Breast epithelium (tissue), 4 donors: Measurements from ENCODE around the gene CABP4. TPM values are rescaled to one million over a fixed set of nuclear protein-coding genes. Genes with fewer than 3 reads are reported as not detected.

ENCODE experiments used
- DNase-seq, 2 donors: peaks; one replicate each; pipeline ENCODE4 v3.0.0-alpha.2; 2019; ENCODE audit warnings: low spot score in 2 of 2
- H3K27ac ChIP-seq, 2 donors: fragments of 200-600 bp; sonication (generic) in 1 of 2; one replicate each; pipeline ENCODE4 v1.5.1; 2016 to 2019; ENCODE audit warnings: mild to moderate bottlenecking in 1 of 2
- H3K27me3 ChIP-seq, 2 donors: fragments of 200-600 bp; sonication (generic) in 1 of 2; one replicate each; pipeline versions ENCODE4 v1.5.1 to v1.6.0; 2017 to 2019; ENCODE audit warnings: control low read depth in 1 of 2, mild to moderate bottlenecking in 1 of 2
- H3K36me3 ChIP-seq: fragments of 200-600 bp; one replicate; pipeline ENCODE4 v1.5.1; 2019
- H3K4me1 ChIP-seq, 2 donors: fragments of 200-600 bp; sonication (generic); one replicate each; pipeline ENCODE4 v1.5.1; 2016 to 2019; ENCODE audit warnings: control low read depth in 1 of 2
- H3K4me3 ChIP-seq, 3 donors: fragments of 200-600 bp; sonication (generic); 1 replicate in 2 of 3; 2 replicates in 1 of 3; pipeline ENCODE4 v1.5.1; 2016 to 2019; ENCODE audit warnings: mild to moderate bottlenecking in 3 of 3, moderate library complexity in 2 of 3
- H3K9me3 ChIP-seq, 2 donors: fragments of 200-600 bp; sonication (generic) in 1 of 2; one replicate each; pipeline ENCODE4 v1.5.1; 2016 to 2019; ENCODE audit warnings: control low read depth in 1 of 2
- POLR2A ChIP-seq: fragments of 450-650 bp; IDR thresholded peaks from one replicate; pipeline ENCODE4 v1.6.1; 2016; ENCODE audit warnings: antibody characterized with exemption, mild to moderate bottlenecking, moderate library complexity
- POLR2AphosphoS5 ChIP-seq, 3 donors: sonication (generic); formaldehyde crosslinking; IDR thresholded peaks; one replicate each; pipeline ENCODE4 v1.6.1; 2017; ENCODE audit warnings: antibody characterized with exemption in 3 of 3
- intact Hi-C: fragments of 100-400 bp; cut with DNase I; formaldehyde crosslinking; loops from one replicate; pipeline ENCODE4 v1.15.1; 2023; ENCODE audit warnings: low total_unique reads
- total RNA-seq, 3 donors: library from RNA; depleted of rRNA; stranded (reverse); fragments of >200 nt; gene quantifications; one replicate each; pipeline ENCODE4 v1.1.0, GENCODE V29; 2016
- TF ChIP-seq, protein P1 (sequence below), 3 donors: fragments of 450-650 bp; IDR thresholded peaks; one replicate each; pipeline ENCODE4 v1.5.1; 2016 to 2017; ENCODE audit warnings: antibody characterized with exemption in 3 of 3, mild to moderate bottlenecking in 3 of 3, moderate library complexity in 3 of 3

Gene CABP4
- total RNA-seq, 3 donors from 2014 or later: 3.5 to 10.7 (median 3.9) TPM

DNA sequence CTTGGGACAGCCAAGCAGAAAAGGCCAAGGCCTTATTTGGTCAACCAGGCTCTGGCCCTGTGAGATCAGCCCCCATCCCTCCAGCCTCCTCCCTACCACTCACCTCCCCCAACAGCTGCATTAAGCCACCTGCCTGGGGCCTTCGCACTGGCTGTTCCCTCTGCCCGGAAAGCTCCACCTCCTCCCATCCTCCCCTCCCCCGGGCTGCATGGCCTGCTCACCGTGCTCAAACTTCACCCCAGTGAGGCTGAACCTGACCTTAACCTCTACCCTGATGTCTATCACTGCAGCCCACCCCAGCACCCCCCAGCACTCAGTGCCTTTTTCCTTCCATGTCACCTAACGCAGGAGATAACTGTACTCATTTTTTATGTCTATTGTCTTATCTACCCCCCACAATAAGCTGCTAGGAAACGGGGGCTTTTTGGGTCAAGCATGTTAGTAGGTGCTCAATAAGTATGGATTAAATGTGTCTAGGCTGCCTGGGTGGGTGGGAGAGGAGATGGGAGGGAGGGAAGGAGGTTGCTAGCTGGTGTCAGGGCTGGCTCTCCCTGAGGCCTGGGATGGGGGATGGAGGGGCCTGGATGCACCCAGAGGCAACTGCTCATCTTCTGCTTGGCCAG is 18.6 kb upstream of the CABP4 start:
- Histone ChIP-seq H3K27me3 (no peaks in the 10 kb centered on the region), H3K27ac (peak overlapping the region; percentile 42 to 64), H3K36me3 (no peaks in the 10 kb centered on the region), H3K4me3 (peak overlapping the region in 2 of 3 donors; percentile 12 to 25), H3K9me3 (no peaks in the 10 kb centered on the region), H3K4me1 (peaks cover 0 to 5% of the 10 kb centered on the region in 2 donors)
- TF ChIP-seq, protein P1, sequence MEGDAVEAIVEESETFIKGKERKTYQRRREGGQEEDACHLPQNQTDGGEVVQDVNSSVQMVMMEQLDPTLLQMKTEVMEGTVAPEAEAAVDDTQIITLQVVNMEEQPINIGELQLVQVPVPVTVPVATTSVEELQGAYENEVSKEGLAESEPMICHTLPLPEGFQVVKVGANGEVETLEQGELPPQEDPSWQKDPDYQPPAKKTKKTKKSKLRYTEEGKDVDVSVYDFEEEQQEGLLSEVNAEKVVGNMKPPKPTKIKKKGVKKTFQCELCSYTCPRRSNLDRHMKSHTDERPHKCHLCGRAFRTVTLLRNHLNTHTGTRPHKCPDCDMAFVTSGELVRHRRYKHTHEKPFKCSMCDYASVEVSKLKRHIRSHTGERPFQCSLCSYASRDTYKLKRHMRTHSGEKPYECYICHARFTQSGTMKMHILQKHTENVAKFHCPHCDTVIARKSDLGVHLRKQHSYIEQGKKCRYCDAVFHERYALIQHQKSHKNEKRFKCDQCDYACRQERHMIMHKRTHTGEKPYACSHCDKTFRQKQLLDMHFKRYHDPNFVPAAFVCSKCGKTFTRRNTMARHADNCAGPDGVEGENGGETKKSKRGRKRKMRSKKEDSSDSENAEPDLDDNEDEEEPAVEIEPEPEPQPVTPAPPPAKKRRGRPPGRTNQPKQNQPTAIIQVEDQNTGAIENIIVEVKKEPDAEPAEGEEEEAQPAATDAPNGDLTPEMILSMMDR (IDR thresholded peaks at IDR 0.05): no peak
- TF ChIP-seq POLR2A (no peak), POLR2AphosphoS5 (IDR thresholded peaks at IDR 0.05) (peak in 1 of 3 donors; percentile 33)
- no peak for DNase-seq
- intact Hi-C loops: loop anchor here (5.0 kb wide), 1 partner anchor 1229 kb away; no protein-coding TSS in a partner anchor

DNA sequence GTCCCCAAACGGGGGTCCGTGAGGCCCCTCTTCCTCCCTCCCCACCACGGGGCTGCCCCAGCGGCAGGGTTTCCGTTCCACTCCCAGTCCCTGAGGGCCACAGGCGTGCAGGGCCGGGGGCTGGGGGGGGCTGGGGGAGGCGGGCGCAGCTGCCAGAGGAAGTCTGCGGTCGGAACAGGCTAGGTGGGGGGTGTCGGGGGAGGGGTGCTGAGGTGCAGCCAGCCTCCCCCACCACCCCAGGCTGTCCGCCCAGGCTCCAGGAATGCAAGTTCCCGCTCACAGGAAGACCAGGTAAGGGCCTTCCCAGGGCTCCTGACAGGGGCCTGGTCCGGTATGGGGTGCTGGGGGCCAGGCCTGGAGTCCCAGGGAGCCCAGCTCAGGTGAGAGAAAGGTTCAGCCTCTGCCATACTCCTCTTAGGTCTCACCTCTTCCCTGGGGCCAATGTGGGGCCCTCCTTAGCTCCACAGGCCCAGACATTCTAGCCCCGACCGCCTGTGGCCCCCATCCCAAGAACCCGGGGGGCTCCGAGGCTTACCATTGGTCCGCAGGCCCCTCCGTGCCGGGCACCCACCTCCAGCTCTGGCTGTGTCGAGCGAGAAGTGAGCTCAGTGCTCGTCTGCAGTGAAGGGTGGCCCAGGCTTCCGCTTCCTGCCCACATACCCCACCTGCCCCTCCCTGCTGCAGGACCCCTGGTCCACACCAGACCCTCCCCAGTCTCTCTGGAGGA is 17.9 kb upstream of the CABP4 start, which contains the start of gene PTPRCAP:
Gene PTPRCAP, minus strand, starts transcription at position 601 of the 727 bp plus-strand sequence. Its CDS starts 63 bp downstream, at position 538.
- peaks cover 0 to 6% of the 10 kb centered on the region in 2 donors for H3K4me1 ChIP-seq
- no peaks in the 10 kb centered on the region for H3K36me3 ChIP-seq
- intact Hi-C loops: loop anchor here (5.0 kb wide), 1 partner anchor 1230 kb away; no protein-coding TSS in a partner anchor
- H3K4me3 ChIP-seq: peak within 1 kb of the TSS in 2 of 3 donors; percentile 25 to 30
- H3K27ac ChIP-seq: peak within 1 kb of the TSS; percentile 40 to 64
- no peak for DNase-seq
- TF ChIP-seq POLR2AphosphoS5 (IDR thresholded peaks at IDR 0.05): no peak
- TF ChIP-seq, protein P1 (IDR thresholded peaks at IDR 0.05): no peak
- no peak for TF ChIP-seq POLR2A
- H3K9me3 ChIP-seq: no peaks in the 10 kb centered on the region
- no peaks in the 10 kb centered on the region for H3K27me3 ChIP-seq

DNA sequence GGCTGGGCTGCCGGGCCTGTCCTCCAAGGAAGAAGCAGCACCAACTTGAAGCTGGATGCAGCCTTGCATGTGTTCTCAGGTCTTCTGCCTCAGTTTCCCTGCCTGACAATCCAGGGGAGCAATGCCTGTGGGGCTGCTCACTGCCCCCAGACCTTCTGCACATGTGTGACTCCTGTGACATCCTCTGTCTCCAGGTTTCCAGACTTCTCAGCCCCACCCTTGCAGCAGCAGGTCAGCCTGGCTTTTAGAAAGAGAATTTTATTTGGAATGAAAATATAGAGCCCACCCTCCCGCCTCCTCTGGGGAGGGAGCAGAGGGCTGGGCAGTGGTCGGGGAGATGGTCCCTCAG is 17.4 kb upstream of the CABP4 start:
- H3K27me3 ChIP-seq: no peaks in the 10 kb centered on the region
- H3K4me1 ChIP-seq: peaks cover 0 to 12% of the 10 kb centered on the region in 2 donors
- no peaks in the 10 kb centered on the region for H3K36me3 ChIP-seq
- H3K27ac ChIP-seq: peak overlapping the region in 1 of 2 donors; percentile 64
- H3K4me3 ChIP-seq: peak overlapping the region in 2 of 3 donors; percentile 25 to 30
- intact Hi-C loops: loop anchor here (5.0 kb wide), 1 partner anchor 1230 kb away; no protein-coding TSS in a partner anchor
- DNase-seq: no peak
- no peak for TF ChIP-seq POLR2AphosphoS5 (IDR thresholded peaks at IDR 0.05)
- TF ChIP-seq, protein P1 (IDR thresholded peaks at IDR 0.05): no peak
- no peaks in the 10 kb centered on the region for H3K9me3 ChIP-seq

DNA sequence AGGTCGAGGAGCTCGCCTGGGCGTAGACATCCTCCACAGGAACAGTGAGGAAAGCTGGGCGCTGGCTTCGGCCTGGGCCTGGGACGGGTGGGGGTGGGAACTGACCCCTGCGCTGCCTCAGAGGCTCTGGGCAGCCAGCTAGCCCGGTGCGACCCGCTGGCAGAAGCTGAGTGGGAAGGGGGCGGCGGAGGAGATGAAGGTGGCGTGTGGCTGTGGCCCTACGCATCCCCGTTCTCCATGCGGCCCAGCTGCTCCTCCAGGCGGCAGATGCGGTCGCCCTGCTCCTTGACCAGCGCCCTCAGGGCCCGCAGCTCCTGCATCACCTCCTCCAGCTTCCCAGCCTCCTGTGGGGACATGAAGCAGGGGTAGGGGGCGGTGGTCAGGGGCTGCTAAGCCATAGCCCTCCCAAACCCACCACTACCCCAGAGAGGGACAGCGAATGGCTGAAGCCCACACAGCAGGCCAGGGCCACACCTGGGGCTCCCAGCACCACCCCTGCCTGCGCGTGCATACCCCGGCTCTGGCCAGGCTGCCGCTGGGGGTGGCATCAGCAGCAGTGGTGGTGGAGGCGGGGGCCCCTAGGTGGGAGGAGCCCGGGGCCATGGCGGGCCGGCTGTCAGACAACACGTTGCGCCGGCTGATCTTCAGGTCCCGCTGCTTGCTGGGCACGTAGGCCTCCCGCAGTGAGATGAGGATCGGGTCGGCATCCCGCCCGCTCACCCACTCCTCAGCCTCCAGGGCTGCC is 16.8 kb upstream of the CABP4 start:
- Histone ChIP-seq H3K9me3 (no peaks in the 10 kb centered on the region), H3K4me3 (peak overlapping the region in 2 of 3 donors; percentile 25 to 30)
- DNase-seq: no peak

More for the DNA sequence above, 16.8 kb upstream of the CABP4 start:
- intact Hi-C loops: loop anchor here (5.0 kb wide), 1 partner anchor 1231 kb away; no protein-coding TSS in a partner anchor
- H3K4me1 ChIP-seq: peaks cover 0 to 12% of the 10 kb centered on the region in 2 donors
- peak overlapping the region in 1 of 2 donors; percentile 12 for H3K27ac ChIP-seq
- TF ChIP-seq POLR2A: no peak
- TF ChIP-seq, protein P1 (IDR thresholded peaks at IDR 0.05): no peak
- no peaks in the 10 kb centered on the region for H3K27me3 ChIP-seq
- H3K36me3 ChIP-seq: no peaks in the 10 kb centered on the region
